Superior temporal gyrus (tissue), 1 donor: Measurements from ENCODE around the gene CTBP2.

Experiments
- DNase-seq: peaks from one replicate; pipeline ENCODE4 v3.0.0-alpha.2; 2016; ENCODE audit errors: extremely low spot score

The CTBP2 gene

DNA sequence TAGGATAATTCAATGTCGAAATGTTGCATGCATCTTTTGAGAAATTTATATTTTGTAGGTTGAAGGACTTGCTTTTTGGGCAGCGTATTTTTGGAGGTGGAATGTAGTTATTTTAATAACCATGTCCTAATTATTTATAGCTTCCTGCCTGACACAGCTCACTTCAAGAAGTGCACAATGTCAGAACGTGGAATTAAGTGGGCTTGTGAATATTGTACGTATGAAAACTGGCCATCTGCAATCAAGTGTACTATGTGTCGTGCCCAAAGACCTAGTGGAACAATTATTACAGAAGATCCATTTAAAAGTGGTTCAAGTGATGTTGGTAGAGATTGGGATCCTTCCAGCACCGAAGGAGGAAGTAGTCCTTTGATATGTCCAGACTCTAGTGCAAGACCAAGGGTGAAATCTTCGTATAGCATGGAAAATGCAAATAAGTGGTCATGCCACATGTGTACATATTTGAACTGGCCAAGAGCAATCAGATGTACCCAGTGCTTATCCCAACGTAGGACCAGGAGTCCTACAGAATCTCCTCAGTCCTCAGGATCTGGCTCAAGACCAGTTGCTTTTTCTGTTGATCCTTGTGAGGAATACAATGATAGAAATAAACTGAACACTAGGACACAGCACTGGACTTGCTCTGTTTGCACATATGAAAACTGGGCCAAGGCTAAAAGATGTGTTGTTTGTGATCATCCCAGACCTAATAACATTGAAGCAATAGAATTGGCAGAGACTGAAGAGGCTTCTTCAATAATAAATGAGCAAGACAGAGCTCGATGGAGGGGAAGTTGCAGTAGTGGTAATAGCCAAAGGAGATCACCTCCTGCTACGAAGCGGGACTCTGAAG, 217.8 kb downstream of the CTBP2 start:
- DNase-seq: no peak

DNA sequence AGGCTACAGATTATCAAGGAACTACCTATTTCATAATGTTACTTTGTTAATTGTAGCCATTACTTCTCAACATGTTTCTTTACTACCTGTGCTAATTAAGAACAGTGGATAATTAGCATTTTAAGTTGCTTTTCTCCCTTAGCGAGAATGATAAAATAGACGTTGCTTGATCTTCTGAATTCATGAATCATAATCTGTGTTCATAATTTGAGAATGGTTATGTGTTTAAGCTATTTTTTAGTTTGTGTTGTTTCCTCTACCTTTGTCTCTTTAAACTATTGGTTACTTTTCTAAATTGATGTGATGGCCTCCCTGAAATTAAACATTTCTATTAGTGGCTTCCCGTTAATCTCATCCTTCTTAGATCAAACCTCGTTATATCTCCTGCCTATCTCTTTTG, 218.5 kb downstream of the CTBP2 start, which contains the start of gene ZRANB1:
TSS of gene ZRANB1 (plus strand) at position 301 of the 400 bp plus-strand sequence. CDS start 371 bp downstream, outside the sequence.
- no peak for DNase-seq

DNA sequence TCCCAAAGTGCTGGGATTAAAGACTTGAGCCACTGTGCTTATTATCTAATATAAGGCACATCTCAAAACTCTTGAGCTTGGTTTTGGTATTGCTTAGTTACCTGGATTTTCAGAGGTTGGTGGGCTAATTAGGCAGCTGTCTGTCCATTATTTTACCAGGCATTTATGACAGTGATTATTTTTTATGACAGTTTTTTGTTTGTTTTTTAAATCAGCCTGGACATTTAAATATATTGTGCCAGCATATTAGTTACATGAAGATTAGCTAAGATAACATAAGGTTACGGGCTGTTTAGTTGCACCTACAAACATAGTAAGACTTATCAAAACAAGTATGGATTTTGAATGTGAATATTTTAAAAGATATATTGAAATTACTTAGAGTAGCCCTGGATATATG, 221.1 kb downstream of the CTBP2 start:
- DNase-seq: no peak

DNA sequence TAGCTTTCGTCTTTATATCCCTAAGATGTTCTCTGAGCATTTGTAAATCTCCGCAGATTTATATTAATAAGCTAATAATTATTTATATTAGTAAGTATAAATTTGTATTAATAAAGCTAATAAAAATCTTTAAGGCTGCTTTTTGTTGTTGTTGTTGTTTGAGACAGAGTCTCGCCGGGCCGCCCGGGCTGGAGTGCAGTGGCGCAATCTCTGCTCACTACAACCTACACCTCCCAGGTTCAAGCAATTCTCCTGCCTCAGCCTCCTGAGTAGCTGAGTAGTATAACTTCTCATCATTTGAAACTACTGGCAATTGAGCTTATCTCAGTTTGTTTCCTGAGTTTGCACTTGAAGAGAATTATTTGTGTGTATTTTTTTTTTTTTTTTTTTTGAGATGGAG, 223.6 kb downstream of the CTBP2 start:
- DNase-seq: no peak

DNA sequence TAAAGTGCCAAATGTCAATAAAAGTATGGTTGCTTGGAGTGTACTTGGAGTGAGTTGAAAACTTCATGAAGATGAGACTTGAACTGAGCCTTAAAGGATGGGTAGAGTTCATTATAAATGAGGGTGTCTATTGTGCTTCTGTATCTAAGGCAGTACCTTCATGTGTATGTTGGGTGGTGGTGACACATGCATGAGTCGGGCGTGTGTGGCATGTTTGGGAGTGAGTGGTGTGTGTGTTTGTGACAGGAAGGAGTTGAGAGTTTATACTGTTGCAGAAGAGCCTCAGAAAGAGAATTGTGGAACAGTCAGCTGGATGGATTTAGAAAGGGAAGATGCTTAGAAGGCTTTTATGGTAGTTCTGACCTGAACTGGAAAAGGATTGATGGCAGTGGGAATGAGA, 224.4 kb downstream of the CTBP2 start:
- no peak for DNase-seq
